Choroid plexus epithelial cell (primary cell): ENCODE measurements around the gene SLC12A8.

Source experiments
- DNase-seq: peaks from one replicate; pipeline ENCODE4 v3.0.0-alpha.2; 2010; ENCODE audit warnings: low read depth
- H3K4me3 ChIP-seq: 2 replicates; pipeline ENCODE4 v1.5.1; 2011; ENCODE audit warnings: low read depth, mild to moderate bottlenecking, control low read depth, low read length, moderate library complexity
- TF ChIP-seq, protein P1 (sequence below): conservative IDR thresholded peaks from 2 replicates; pipeline ENCODE4 v1.5.1; 2011; ENCODE audit warnings: low read depth, mild to moderate bottlenecking, control low read depth, inconsistent platforms, low read length, moderate library complexity

Gene SLC12A8, protein sequence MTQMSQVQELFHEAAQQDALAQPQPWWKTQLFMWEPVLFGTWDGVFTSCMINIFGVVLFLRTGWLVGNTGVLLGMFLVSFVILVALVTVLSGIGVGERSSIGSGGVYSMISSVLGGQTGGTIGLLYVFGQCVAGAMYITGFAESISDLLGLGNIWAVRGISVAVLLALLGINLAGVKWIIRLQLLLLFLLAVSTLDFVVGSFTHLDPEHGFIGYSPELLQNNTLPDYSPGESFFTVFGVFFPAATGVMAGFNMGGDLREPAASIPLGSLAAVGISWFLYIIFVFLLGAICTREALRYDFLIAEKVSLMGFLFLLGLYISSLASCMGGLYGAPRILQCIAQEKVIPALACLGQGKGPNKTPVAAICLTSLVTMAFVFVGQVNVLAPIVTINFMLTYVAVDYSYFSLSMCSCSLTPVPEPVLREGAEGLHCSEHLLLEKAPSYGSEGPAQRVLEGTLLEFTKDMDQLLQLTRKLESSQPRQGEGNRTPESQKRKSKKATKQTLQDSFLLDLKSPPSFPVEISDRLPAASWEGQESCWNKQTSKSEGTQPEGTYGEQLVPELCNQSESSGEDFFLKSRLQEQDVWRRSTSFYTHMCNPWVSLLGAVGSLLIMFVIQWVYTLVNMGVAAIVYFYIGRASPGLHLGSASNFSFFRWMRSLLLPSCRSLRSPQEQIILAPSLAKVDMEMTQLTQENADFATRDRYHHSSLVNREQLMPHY

DNA sequence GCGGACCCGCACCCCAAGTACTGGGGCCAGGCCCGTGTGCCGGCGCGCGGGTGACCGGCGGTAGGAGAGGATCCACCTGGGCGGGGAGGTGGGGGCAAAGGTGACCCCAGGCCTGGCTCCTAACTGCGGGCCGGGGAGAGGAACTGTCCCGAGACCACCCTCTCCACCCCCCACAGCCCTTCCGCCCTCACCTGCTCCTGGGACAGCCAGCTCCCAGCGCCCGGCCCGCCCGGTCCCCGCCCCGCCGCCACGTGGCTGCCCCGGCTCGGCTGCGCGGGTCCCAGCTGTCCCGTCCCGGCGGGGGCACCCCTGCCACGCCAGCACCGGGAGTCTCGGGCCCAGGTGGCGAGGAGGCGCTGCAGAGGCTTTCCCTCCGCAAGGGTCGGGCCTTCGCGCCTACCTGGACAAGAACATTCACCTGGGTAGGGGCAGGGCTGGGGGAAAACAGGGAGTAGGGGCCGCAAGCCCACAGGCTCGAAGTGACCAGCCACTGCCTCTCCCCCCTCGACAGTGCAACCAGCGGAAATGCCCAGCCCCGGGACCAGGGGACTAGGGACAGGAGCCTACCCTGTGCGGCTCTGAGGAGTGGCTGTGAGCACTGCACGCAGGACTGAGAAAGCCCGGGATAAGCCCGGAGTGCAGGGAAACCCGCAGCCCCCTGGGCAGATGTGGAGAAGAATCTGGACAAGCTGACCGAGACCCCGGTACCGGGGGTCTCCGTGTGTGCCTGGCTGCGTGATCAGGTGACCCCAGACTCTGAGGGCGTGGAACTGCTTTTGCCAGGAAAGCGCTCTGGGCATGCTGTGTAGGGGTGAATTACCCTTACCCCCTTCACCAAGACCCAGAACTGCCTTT is at the start of gene SLC12A8:
TSS of gene SLC12A8 (minus strand) at position 240 of the 855 bp plus-strand sequence. CDS start 1,399 bp downstream, outside the sequence.
- peak within 1 kb of the TSS; percentile 61 for H3K4me3 ChIP-seq
- no peak for DNase-seq

DNA sequence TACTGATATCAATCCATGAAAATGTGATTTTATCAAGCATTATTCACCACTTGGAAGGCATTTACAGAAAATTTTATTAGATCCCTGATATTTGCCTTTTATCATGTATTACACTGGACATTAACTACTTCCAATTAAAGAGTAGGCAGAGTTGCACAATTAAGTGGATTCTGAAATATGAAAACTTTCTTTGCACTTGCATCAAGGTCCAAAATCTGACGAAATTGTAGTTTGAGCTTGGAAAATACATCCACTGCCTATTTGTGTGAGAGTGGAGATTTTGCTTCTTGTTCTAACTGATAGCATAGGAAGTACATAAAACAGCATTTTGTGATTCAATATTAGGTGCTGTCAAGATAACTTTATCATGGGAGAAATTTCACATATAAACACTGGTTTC is 49.6 kb upstream of the SLC12A8 start:
- DNase-seq: no peak
- TF ChIP-seq, protein P1, sequence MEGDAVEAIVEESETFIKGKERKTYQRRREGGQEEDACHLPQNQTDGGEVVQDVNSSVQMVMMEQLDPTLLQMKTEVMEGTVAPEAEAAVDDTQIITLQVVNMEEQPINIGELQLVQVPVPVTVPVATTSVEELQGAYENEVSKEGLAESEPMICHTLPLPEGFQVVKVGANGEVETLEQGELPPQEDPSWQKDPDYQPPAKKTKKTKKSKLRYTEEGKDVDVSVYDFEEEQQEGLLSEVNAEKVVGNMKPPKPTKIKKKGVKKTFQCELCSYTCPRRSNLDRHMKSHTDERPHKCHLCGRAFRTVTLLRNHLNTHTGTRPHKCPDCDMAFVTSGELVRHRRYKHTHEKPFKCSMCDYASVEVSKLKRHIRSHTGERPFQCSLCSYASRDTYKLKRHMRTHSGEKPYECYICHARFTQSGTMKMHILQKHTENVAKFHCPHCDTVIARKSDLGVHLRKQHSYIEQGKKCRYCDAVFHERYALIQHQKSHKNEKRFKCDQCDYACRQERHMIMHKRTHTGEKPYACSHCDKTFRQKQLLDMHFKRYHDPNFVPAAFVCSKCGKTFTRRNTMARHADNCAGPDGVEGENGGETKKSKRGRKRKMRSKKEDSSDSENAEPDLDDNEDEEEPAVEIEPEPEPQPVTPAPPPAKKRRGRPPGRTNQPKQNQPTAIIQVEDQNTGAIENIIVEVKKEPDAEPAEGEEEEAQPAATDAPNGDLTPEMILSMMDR: no peak
- no peak overlapping the region for H3K4me3 ChIP-seq

More for the DNA sequence above, at the start of gene SLC12A8:
- TF ChIP-seq, protein P1: no peak

DNA sequence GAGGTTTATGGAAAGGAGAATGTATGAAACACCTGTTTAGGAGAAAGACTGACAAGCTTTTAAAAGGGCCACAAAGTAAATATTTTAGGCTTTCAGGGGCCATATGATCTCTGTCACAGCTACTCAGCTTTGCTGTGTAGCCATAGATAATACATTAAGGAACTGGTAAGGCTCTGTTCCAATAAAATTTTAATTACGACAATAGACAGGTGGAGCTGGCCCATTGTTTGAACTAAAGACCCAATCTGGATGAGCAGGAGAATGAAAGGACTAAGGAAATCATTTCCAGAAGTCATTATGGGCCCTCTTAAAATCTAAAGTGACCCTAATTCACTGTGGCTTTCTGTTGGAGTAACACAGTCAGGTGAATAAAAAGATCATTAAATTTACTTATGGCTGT is 48.5 kb upstream of the SLC12A8 start:
- no peak overlapping the region for H3K4me3 ChIP-seq
- TF ChIP-seq, protein P1: no peak
- DNase-seq: no peak

DNA sequence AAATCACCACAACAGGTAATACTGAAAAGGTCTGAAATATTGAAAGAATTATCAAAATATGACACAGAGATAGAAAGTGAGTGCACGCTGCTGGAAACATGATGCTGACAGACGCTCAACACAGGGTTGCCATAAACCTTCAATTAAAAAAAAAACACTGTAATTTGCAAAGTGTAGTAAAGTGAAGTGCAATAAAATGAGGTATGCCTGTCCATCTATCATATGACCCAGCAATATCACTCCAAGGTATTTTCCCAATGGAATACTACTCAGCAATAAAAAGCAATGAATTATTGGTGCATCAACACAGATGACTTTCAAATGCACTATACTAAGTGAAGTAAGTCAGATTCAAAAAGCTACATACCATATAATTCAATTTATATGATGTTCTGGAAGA is 47.6 kb upstream of the SLC12A8 start:
- TF ChIP-seq, protein P1: no peak
- H3K4me3 ChIP-seq: no peak overlapping the region
- DNase-seq: no peak

DNA sequence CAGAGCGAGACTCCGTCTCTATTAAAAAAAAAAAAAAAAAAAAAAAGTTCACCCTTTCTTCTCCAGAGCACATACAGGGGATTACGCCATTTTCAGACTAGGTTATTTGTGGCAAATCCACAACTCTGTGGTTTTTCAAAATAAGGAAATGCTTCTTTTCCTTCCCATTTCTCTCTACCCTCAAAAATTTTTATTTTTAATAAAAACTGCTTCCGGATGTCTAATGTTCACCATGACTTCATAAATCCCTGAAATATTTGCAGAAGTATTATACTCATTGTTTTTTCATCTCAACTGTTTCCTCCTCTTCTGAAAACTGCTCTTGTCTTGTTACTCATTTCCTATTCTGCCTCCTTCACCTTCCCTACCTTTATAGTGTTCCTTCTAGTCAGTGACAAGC is 45.0 kb upstream of the SLC12A8 start:
- no peak for DNase-seq
- TF ChIP-seq, protein P1: no peak
- no peak overlapping the region for H3K4me3 ChIP-seq

DNA sequence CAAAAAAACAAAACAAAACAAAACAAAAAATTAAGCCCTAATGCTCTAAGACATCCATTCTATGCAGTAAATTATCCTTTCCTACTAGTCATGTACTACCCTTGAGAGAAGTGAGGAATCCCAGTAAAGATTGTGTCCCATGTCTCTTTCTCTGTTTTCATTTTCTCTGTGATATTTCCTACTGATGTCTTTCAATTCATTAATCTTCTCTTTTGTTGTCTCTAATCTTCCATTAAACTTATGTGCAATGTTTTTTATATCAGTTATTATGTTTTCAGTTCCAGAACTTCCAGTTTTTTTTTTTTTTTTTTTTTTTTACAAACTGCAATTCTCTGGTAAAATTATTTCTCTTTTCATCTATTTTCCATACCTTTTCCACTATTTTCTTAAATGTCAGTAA is 44.1 kb upstream of the SLC12A8 start:
- no peak for DNase-seq
- TF ChIP-seq, protein P1: no peak
- H3K4me3 ChIP-seq: no peak overlapping the region
